IPS DF 19.7 (cell line): ENCODE data around the gene PSMD1.
"Not testable (repeated sequence)": the region's sequence is repeated elsewhere in the genome, so short reads cannot be mapped to it uniquely, and the experiment has no call there.

ENCODE experiments used
- DNase-seq: peaks from one replicate; pipeline ENCODE4 v3.0.0-alpha.2; 2013; ENCODE audit warnings: low read depth, low spot score

The PSMD1 gene

GRCh38 chr2:231056453-231057416 is at the start of gene PSMD1:
Gene PSMD1, plus strand, starts transcription at chr2:231056867. Its CDS starts 159 bp downstream, at chr2:231057026.
- peak; percentile 75 for DNase-seq

- DNase-seq, result no peak
These were observed 49.2 kb upstream of the PSMD1 start for GRCh38 chr2:231007286-231008098.

GRCh38 chr2:231008131-231008530 is 48.5 kb upstream of the PSMD1 start:
- no peak for DNase-seq

GRCh38 chr2:231009236-231009919 is 47.3 kb upstream of the PSMD1 start:
- DNase-seq, result no peak

GRCh38 chr2:231010201-231010730 is 46.4 kb upstream of the PSMD1 start:
- no peak for DNase-seq

GRCh38 chr2:231011526-231011925 is 45.1 kb upstream of the PSMD1 start:
- no peak for DNase-seq

GRCh38 chr2:231012463-231012862 is 44.2 kb upstream of the PSMD1 start:
- DNase-seq, result no peak

- DNase-seq, result no peak
These were observed 42.8 kb upstream of the PSMD1 start for GRCh38 chr2:231013820-231014219.

GRCh38 chr2:231015478-231015877 is 41.2 kb upstream of the PSMD1 start:
- DNase-seq, result no peak

- no peak for DNase-seq
These were observed 40.7 kb upstream of the PSMD1 start for GRCh38 chr2:231015926-231016325.

- DNase-seq, result no peak
These were observed 40.0 kb upstream of the PSMD1 start for GRCh38 chr2:231016566-231017230.

GRCh38 chr2:231017231-231017598 is 39.5 kb upstream of the PSMD1 start:
- DNase-seq, result no peak

GRCh38 chr2:231018184-231018583 is 38.5 kb upstream of the PSMD1 start:
- DNase-seq, result no peak

- DNase-seq, result not testable (repeated sequence)
These were observed 31.6 kb upstream of the PSMD1 start for GRCh38 chr2:231025059-231025458.

GRCh38 chr2:231028889-231029288 is 27.8 kb upstream of the PSMD1 start:
- no peak for DNase-seq

- DNase-seq, result no peak
These were observed 27.1 kb upstream of the PSMD1 start for GRCh38 chr2:231029563-231029962.

GRCh38 chr2:231030725-231031124 is 25.9 kb upstream of the PSMD1 start:
- DNase-seq, result no peak

- no peak for DNase-seq
These were observed 24.0 kb upstream of the PSMD1 start for GRCh38 chr2:231032575-231033140.

GRCh38 chr2:231033147-231034132 is 23.2 kb upstream of the PSMD1 start:
- no peak for DNase-seq
